SK-N-MC (cell line): ENCODE data around the gene KIAA1958.

Experiments used
- DNase-seq: peaks from one replicate; pipeline ENCODE4 v3.0.0-alpha.2; 2011; ENCODE audit warnings: low read depth, low spot score
- H3K27ac ChIP-seq: fragments of 200-600 bp; sonication (generic); 2 replicates; pipeline ENCODE4 v1.5.1; 2016; ENCODE audit warnings: mixed run types
- H3K36me3 ChIP-seq: fragments of 200-600 bp; sonication (generic); 2 replicates; pipeline ENCODE4 v1.6.1; 2017; ENCODE audit warnings: antibody characterized with exemption, low read length, mixed read lengths; ENCODE audit not compliant: insufficient read depth
- H3K4me3 ChIP-seq: fragments of 200-600 bp; sonication (generic); 2 replicates; pipeline ENCODE4 v1.5.1; 2016
- H3K9ac ChIP-seq: fragments of 200-600 bp; sonication (generic); 2 replicates; pipeline ENCODE4 v1.8.0; 2017; ENCODE audit warnings: mixed run types, mixed read lengths; ENCODE audit not compliant: insufficient read length
- H3K9me3 ChIP-seq: fragments of 200-600 bp; sonication (generic); 2 replicates; pipeline ENCODE4 v1.6.1; 2017; ENCODE audit warnings: low read depth, mild to moderate bottlenecking, antibody characterized with exemption, low read length, moderate library complexity, mixed read lengths
- EZH2 ChIP-seq: fragments of 200-600 bp; sonication (generic); IDR thresholded peaks from one replicate; pipeline ENCODE4 v1.6.1; 2017; ENCODE audit warnings: antibody characterized with exemption
- FOXP2 ChIP-seq: optimal IDR thresholded peaks from 2 replicates; pipeline ENCODE3; 2011; ENCODE audit warnings: mild to moderate bottlenecking, moderate library complexity; ENCODE audit not compliant: insufficient read depth; ENCODE audit errors: extremely low read length, control extremely low read depth
- POLR2AphosphoS5 ChIP-seq: IDR thresholded peaks from 2 replicates; pipeline ENCODE4 v1.6.1; 2012; ENCODE audit warnings: mild to moderate bottlenecking, low read depth, low read length, borderline replicate concordance

KIAA1958 gene

DNA sequence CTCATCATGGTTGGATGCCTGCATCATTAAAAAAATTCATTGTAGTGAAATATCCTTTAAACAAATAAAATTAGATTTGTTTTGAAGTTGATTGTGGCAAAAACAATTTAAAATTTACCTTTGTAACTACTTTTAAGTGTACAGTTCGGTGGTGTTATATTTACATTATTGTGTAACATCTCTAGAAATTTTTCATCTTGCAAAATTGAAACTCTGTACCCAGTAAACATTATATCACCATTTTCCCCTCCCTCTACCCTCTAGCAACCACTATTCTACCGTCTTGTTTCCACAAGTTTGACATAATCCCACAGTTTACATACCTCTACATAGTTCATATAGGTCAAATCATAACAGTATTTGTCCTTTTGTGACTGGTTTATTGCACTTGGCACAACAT is 2.0 kb upstream of the KIAA1958 start:
- H3K36me3 ChIP-seq, result no peaks in the 10 kb centered on the region
- no peak overlapping the region for H3K4me3 ChIP-seq
- no peaks in the 10 kb centered on the region for H3K9me3 ChIP-seq
- no peak overlapping the region for H3K9ac ChIP-seq
- no peak for TF ChIP-seq FOXP2
- no peak for TF ChIP-seq EZH2
- H3K27ac ChIP-seq, result no peak overlapping the region
- no peak for DNase-seq

- Histone ChIP-seq H3K36me3 (no peaks in the 10 kb centered on the region), H3K9ac (no peak overlapping the region), H3K27ac (no peak overlapping the region), H3K4me3 (peak overlapping the region; percentile 95), H3K9me3 (no peaks in the 10 kb centered on the region)
- DNase-seq, result no peak
- TF ChIP-seq EZH2 (no peak), POLR2AphosphoS5 (no peak), FOXP2 (no peak)
Measured at GRCh38 chr9:112485574-112485973, 1.1 kb upstream of the KIAA1958 start.

DNA sequence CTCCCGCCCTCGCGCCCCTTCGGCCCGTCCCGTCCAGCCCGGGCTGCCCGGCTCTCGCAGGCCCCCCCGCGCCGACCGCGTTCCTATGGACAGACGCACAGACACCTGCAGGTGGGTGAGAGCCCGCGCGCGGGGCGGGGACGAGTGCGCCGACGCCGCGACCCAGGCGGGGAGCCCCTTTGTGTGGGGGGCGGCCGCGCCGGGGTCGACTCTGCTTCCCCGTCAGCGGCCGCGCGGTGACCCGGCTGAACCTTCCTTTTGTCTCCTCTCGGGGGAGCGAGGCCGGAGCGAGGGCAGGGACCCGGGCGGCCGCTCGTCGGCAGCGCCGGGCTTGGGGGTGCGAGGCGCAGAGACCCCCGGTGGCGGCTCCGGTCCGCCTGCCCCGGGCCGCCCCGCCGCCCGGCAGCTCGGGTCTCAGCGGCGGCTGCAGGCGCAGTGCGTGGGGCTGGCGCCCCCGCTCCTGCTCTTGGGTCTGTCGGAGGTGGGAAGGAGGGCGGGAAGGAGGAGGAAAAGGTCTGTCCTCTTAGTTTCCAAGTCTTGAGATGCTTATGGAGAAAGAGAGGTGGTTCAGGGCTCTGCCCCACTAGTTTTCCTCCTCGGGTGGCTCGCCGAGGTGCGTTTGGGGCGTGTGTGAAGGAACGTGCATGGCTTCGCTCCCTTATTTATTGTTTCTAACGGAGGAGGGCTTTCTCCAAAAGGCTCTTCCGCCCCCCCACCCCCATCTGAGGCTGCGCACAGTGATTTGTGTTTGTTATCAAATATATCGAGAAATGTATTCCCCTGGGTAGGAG is 576 bp downstream of the KIAA1958 start:
- peaks cover 11% of the 10 kb centered on the region; the same call in 1 of the 2 replicates for H3K36me3 ChIP-seq
- TF ChIP-seq POLR2AphosphoS5 (peak; percentile 70; the same call in 1 of the 2 replicates), FOXP2 (no peak)
- no peaks in the 10 kb centered on the region for H3K9me3 ChIP-seq
- H3K9ac ChIP-seq, result peak overlapping the region; percentile 84
- H3K27ac ChIP-seq, result peak overlapping the region; percentile 81; the same call in 1 of the 2 replicates
- DNase-seq, result no peak
- peak overlapping the region; percentile 86 for H3K4me3 ChIP-seq

- DNase-seq, result no peak
- peak overlapping the region; percentile 81 for H3K27ac ChIP-seq
Measured at GRCh38 chr9:112487799-112488340, 1.2 kb downstream of the KIAA1958 start.

GRCh38 chr9:112489039-112489546 is 2.5 kb downstream of the KIAA1958 start:
- TF ChIP-seq FOXP2, result no peak
- TF ChIP-seq EZH2, result no peak
- TF ChIP-seq POLR2AphosphoS5, result no peak
- Histone ChIP-seq H3K27ac (peak overlapping the region; percentile 81), H3K4me3 (peak overlapping the region; percentile 86)

More at GRCh38 chr9:112487799-112488340, 1.2 kb downstream of the KIAA1958 start:
- peaks cover 17% of the 10 kb centered on the region for H3K36me3 ChIP-seq
- TF ChIP-seq POLR2AphosphoS5, result no peak
- no peak for TF ChIP-seq EZH2
- TF ChIP-seq FOXP2, result no peak
- peak overlapping the region; percentile 86 for H3K4me3 ChIP-seq
- H3K9me3 ChIP-seq, result no peaks in the 10 kb centered on the region
- peak overlapping the region; percentile 84 for H3K9ac ChIP-seq

GRCh38 chr9:112489876-112490666 is 3.4 kb downstream of the KIAA1958 start:
- DNase-seq, result no peak
- H3K27ac ChIP-seq, result peak overlapping the region; percentile 81

More at GRCh38 chr9:112489039-112489546, 2.5 kb downstream of the KIAA1958 start:
- H3K9ac ChIP-seq, result peak overlapping the region; percentile 84
- peaks cover 30% of the 10 kb centered on the region for H3K36me3 ChIP-seq
- DNase-seq, result no peak
- H3K9me3 ChIP-seq, result peaks cover 4% of the 10 kb centered on the region; the same call in 1 of the 2 replicates

GRCh38 chr9:112493393-112494137 is 6.9 kb downstream of the KIAA1958 start:
- Histone ChIP-seq H3K9ac (no peak overlapping the region), H3K9me3 (peaks cover 8% of the 10 kb centered on the region), H3K4me3 (peak overlapping the region; percentile 12; the same call in 1 of the 2 replicates), H3K36me3 (peaks cover 51% of the 10 kb centered on the region), H3K27ac (peak overlapping the region; percentile 87)
- no peak for DNase-seq
- TF ChIP-seq EZH2 (no peak), FOXP2 (no peak), POLR2AphosphoS5 (no peak)

More at GRCh38 chr9:112489876-112490666, 3.4 kb downstream of the KIAA1958 start:
- Histone ChIP-seq H3K9ac (no peak overlapping the region), H3K9me3 (peaks cover 8% of the 10 kb centered on the region), H3K4me3 (peak overlapping the region; percentile 86), H3K36me3 (peaks cover 38% of the 10 kb centered on the region)
- TF ChIP-seq EZH2 (no peak), FOXP2 (no peak), POLR2AphosphoS5 (no peak)
